GM12873 (cell line): ENCODE data around the gene PRSS38.

Experiments
- TF ChIP-seq, protein P1 (sequence below): IDR thresholded peaks from 2 replicates; pipeline ENCODE4 v1.5.1; 2012; ENCODE audit warnings: low read depth, mild to moderate bottlenecking, moderate library complexity, low read length, control low read depth; ENCODE audit not compliant: insufficient read depth; ENCODE audit errors: missing control alignments

The PRSS38 gene

DNA sequence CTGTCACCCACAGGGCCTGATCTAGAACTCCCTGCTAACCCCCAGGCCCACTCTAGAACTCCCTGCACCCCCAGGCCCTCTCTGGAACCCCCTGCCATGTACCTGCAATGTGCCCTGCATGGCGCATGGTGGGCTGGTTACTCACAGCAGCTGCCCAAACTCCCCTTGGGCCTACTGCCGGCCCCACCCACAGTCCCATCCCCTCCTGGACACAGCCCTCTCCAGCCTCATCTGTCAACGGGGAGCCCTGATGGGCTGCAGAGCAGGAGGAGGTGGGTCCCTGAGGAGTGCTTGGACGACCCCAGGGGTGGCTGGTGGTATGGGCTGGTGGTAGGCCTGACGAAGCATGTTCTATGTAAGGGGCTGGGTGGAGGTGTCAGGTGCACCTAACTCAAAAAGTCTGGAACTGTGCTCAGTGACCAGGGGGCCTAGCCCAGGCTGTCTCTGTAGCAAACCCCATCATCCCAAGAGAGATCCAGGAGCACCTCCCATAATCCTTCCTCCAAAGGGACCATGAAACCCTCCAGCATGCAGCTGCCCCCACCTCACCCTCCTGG lies 19.0 kb upstream of the PRSS38 start:
- TF ChIP-seq, protein P1, sequence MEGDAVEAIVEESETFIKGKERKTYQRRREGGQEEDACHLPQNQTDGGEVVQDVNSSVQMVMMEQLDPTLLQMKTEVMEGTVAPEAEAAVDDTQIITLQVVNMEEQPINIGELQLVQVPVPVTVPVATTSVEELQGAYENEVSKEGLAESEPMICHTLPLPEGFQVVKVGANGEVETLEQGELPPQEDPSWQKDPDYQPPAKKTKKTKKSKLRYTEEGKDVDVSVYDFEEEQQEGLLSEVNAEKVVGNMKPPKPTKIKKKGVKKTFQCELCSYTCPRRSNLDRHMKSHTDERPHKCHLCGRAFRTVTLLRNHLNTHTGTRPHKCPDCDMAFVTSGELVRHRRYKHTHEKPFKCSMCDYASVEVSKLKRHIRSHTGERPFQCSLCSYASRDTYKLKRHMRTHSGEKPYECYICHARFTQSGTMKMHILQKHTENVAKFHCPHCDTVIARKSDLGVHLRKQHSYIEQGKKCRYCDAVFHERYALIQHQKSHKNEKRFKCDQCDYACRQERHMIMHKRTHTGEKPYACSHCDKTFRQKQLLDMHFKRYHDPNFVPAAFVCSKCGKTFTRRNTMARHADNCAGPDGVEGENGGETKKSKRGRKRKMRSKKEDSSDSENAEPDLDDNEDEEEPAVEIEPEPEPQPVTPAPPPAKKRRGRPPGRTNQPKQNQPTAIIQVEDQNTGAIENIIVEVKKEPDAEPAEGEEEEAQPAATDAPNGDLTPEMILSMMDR, result no peak

DNA sequence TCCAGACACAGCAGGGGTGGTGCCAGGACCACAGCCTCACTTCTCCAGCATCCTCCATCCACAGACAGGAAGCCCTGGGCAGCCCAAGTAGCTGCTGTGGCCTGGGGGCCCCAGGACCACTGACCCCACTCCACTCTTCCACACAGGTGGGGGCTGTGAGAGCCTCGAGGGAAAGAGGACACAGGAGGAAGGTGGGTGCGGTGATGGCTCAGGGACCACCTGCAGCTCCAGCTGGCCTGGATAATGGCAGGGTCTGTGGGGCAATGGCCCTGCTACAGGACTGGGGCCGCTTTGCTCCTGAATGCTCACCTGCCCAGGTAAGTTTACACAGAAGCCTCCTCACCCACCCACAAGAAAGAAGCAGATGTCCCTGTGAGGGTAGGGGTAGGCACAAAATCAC lies 18.3 kb upstream of the PRSS38 start:
- TF ChIP-seq, protein P1, result no peak

DNA sequence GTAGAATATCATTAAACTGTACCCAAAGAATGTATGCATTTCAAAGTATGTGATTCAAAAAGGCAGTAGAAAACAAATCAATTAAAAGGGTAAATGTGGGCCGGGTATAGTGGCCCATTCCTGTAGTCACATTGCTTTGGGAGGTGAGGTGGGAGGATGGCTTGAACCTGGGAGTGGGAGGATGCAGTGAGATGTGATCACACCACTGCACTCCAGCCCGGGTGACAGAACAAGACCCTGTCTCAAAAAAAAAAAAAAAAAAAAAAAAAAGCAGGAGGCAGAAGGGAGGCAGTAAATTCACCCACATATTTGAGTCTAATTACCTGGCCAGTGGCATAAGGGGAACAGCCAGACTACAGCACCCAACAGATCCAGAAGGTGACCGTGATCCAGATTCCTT lies 17.9 kb upstream of the PRSS38 start:
- TF ChIP-seq, protein P1, result no peak

DNA sequence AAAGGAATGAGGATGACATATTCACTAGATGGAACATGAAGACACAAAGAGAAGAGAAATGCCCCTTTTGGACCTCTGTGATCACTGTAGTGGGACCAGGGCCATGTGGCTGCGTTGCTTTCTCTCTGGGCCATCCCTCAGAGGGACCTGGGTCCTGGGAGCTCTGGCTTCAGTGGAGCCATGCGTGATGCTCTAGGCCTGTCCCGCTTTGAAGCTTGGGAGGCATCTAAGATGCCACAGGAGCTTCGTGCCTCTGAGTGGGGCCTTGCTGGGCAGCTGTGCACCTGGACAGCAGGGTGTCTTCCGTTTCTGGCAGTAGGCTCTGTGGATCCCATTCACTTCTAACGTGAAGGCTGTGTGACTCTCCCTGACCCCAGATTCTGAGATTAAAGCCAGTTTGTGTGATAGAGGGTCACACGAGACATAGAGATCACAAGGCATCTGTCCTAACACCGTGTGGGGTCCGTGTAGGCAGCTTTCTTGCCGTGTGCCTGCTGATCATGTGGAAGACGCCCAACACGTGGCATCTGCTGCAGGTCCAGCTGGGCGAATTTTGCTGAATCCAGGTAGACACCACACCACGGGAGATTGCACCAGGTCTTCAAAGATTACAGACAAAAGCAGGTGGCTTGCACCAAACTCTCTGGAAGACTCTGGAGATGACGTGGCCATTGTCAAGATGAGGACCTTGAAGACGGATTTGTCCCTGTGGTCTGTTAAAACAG lies 17.2 kb upstream of the PRSS38 start:
- TF ChIP-seq, protein P1, result no peak

DNA sequence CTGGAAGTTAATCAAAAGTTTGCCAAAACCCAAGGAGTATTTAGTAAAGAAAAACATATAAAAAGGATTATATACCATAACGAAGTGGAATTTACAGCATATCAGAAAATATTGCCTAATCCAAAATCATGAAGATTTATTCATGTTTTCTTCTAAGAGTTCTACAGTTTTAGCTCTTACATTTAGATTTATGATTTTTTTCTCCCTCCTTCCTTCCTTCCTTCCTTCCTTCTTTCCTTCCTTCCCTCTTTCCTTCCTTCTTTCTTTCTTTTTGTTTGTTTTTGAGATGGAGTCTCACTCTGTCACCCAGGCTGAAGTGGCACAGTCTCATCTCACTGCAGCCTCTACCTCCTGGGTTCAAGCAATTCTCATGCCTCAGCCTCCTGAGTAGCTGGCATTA lies 15.7 kb upstream of the PRSS38 start:
- TF ChIP-seq, protein P1, result no peak

DNA sequence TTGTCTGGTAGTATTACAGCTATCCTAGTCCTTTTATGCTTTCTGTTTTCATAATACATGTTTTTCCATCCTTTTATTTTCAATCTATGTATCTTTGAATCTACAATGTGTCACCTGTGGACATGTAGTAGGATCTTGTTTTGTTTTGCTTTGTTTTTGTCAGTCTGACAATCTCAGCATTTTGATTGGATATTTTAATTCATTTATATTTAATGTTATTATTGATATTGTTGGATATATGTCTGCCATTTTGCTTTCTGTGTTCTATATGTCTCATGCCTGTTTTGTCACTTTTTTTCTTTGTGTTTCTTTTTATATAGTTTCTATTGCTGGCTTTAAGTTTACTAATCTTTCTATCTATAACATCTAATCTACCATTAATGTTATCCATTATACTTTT lies 11.5 kb upstream of the PRSS38 start:
- TF ChIP-seq, protein P1, result no peak

DNA sequence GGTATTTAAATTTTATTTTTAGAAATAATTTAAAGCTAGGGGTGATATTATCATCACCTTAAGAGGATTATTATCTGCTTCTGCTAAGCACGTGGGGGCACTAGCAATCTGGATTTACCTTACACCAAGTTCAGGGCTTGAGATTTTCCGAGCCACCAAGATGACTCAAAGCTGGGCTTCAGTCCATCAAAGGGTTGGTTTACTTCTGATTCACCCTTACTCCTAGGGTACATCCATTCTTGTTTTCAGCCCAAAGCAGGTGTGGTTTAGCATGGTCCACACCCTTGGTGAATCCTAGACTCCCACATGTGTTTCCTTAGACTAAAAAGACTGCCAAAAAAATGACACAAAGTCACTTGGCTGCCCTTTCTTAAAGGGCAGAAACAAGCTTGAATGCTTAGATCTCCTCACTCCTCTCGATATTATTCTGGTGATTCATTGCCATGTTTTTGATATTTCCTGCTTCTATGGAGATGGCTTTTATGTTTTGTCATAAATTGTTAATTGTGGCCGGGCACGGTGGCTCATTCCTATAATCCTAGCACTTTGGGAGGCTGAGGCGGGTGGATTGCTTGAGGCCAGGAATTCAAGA lies 9.8 kb upstream of the PRSS38 start:
- TF ChIP-seq, protein P1, result no peak
